NCI-H526 (cell line): Measurements from ENCODE around the gene OSBPL2.

Experiments
- DNase-seq, 2 experiments: peaks; one replicate each; lab custom pipeline; 2025; lab: John Stamatoyannopoulos, UW

Gene OSBPL2

DNA sequence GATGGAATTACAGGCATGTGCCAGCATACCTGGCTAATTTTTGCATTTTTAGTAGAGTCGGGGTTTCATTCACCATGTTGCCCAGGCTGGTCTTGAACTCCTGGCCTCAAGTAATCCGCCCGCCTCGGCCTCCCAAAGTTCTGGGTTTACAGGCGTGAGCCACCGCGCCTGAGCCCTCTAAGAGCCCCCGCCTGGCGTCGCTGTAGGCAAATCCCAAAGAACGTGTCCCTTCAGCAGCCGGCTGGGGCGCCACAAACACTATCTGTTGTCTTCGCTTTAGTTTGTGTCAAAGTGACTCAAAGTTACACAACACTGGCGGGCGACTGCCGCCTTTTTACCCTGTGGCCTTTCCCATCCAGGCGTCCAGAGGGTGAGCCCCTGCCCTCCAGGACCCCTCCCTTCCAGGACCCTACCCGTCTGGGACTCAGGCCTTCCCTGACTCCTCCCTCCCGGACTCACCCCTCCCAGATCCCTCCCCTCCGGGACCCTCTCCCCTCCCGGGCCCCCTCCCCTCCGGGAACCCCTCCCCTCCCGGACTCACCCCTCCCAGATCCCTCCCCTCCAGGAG, 63.5 kb downstream of the OSBPL2 start:
- peak; percentile 94 to 97 for DNase-seq

DNA sequence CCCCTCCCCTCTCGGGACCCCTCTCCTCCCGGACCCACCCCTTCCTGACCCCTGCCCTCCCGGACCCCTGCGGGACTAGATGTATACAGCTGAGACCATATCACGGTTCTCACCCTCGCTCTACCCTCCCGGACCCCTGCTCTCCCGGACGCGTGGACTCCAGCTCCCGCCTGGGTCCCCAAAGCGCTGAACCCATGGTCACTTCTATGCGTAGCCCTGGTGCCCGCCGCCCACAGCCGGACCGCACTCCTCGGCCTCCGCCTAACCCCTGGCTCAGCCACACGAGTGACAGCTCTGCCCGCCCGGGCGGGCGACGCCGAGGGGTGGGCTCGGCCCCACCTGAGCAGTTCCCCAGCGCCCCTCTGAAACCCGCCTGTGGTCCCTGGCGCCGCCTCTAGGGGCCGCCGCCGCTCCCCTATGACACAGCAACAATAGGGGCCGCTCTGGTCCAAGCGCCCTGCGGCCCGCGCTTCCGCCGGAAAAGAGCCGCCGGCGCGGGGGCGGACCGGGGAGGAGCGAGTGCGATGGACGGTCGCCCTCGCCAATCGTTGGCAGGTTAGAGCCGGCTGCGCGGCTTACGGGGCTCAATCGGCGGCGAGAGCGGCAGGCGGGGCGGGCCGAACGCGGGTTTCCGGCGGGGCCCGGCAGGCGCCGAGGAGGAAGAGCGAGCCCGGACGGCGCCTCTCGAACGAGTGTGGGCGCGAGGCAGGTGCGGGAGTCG, 64.2 kb downstream of the OSBPL2 start, which contains the start of gene ADRM1:
Gene ADRM1 (plus strand): TSS at position 657 of the 721 bp plus-strand sequence. CDS start 572 bp downstream, outside the sequence.
- peak; percentile 91 to 99 for DNase-seq

- DNase-seq, result no peak
Measured at GRCh38 chr20:62303062-62303339, 64.7 kb downstream of the OSBPL2 start.

GRCh38 chr20:62303340-62304226, 65.3 kb downstream of the OSBPL2 start:
- peak in 1 of 2 experiments; percentile 63 for DNase-seq

- no peak for DNase-seq
Measured at GRCh38 chr20:62304331-62305148, 66.2 kb downstream of the OSBPL2 start.

- DNase-seq, result peak in 1 of 2 experiments; percentile 43
Measured at GRCh38 chr20:62305149-62305764, 66.9 kb downstream of the OSBPL2 start.

DNA sequence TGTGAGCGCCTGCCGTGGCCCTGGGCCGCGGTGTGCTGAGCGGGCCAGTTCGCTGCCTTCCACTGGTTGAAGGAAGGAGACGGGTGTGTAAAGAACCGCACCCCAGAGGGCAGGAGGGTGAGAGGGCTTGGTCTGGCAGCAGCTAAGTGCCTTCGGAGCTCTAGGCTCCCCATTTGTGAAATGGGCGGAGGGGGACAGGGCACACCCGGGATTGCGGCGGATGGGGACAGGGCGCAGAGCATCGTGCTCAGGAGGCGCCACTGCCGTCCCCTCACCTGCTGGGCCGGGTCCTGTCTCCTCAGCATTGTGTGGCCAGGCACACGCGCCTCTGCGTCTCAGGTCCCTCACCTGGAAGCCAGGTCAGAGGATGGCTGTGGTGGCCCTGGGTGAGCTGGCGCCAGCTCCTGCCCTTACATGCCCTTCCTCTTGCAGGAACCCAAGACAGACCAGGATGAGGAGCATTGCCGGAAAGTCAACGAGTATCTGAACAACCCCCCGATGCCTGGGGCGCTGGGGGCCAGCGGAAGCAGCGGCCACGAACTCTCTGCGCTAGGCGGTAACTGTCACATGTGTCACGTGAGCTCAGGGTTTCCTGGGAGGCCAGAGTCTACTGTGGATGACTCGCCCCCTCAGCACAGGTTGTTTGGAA, 67.6 kb downstream of the OSBPL2 start:
- no peak for DNase-seq

DNA sequence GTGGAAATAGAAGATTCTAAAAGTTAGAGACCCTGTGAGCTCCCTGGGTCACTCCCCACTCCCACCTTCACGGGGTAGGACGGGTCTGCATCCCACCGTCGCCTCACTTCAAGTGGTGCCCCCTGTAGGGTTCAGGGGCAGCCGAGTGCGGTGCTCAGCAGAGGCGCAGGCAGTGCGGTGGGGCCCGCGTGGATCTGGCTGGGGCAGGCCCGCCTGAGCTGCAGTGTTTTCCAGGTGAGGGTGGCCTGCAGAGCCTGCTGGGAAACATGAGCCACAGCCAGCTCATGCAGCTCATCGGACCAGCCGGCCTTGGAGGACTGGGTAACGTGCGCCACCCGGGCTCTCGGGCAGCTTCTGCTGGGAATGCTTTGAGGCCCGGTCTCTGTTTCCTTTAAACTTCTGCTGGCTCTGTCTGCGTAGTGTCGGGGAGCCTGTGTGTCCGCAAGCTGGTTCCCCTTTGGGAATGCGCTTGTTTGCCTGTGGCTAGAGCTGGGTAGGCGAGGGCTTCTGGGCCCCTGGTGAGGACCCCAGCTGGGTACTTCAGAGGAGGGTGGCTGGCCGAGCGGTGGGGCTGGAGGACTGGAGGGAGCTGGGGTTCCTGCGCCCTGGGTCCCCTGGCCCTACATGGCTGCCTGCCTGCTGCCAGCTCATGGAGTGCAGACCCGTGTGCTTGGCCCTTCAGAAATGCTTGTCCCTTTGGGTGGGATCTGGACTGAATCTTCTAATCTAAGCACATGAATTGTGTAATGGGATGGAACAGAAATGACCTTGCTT, 68.3 kb downstream of the OSBPL2 start:
- DNase-seq, result no peak

- DNase-seq, result no peak
Measured at GRCh38 chr20:62307226-62308101, 69.1 kb downstream of the OSBPL2 start.

DNA sequence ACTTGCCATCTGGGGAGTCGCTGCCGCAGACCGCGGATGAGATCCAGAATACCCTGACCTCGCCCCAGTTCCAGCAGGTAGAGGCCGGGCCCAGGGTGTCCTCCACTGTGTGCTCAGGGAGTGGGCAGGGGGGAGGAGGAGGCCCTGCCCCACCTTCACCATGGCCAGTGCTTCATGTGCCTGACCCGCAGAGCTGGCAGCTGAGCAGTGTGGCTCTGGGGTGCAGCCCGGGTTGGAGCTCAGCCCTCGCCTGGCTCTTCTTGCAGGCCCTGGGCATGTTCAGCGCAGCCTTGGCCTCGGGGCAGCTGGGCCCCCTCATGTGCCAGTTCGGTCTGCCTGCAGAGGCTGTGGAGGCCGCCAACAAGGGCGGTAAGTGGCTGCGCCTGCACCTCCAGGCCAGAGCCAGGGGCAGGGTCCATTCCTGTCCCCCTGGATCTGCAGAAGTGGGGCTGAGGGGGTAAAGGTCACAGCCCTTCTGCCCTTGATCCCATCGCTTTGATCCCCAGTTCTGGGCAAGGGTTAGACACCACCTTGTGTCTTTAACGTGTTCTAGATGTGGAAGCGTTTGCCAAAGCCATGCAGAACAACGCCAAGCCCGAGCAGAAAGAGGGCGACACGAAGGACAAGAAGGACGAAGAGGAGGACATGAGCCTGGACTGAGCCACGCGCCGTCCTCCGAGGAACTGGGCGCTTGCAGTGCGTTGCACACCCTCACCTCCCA, 69.9 kb downstream of the OSBPL2 start:
- DNase-seq, result no peak

DNA sequence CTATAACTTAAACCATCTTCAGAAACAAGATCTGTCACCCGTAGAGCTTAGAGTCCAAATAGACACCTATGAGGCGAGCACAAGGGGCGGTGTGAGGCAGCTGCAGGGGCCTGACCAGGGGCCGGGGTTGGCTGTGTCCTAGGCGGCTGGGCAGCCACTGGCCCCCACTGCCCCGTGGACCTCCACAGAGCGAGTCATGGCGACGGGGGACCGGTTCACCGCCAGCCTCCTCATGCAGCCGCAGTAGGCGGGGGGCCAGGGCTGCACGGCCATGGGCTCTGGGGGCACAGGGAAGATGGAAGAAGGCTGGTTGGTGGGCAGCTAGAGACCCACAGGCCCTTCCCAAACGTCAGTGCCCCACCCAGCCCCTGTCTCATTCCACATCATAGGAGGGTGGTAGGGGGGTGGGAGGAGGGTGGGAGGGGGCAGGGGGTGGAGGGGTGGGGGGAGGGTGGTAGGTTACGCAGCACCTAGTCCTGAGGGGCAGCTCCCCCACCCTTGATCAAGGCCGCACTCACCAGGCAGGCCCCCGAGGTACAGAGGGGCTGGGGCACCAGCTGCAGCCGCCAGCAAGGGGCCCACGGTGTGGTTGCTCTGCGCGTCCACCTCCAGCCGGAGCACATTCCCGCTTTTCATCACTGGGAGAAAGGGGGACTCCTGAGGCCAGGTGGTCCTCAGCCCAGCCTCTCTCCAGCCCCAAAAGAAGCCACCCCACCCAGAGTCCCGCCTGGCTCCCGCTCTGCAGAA, 71.0 kb downstream of the OSBPL2 start:
- DNase-seq, result no peak

DNA sequence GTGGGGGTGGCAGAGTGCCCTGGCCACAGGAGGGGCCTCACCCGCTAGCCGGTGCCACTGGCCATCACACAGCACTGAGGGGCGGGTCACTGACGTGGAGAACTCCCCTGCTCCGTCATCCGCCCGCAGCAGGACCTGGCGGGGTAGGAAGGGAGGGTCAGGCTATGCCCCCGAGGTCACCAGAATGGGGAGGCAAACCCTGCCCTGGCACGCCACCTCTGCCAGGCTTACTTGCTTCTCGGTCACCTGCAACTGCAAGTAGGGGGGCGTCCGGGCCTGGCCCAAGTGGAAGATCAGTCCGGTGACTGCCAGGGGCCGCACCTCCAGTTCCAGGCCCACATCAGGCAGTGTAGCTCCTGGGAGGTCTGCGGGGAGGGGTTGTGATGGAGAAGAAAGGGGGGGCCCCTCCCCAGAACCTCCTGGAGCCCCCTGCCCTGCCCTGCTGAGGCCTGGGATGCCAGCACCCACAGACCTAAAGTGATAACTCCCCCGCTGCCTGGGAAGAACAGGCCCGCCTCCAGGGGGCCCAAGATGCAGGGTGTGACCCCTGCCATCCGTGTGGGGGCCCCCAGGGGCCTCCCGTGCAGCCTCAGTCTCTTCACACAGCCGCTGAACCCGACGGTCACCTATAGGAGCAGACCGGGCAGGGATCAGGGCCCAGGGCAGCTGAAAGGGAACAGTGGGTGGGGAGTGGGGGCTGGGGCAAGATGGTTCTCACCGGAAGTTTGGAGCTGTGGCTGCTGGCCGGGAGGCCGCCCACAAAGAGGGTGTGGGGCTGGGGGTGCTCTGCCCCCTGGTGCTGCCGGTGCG, 71.8 kb downstream of the OSBPL2 start:
- DNase-seq, result no peak

DNA sequence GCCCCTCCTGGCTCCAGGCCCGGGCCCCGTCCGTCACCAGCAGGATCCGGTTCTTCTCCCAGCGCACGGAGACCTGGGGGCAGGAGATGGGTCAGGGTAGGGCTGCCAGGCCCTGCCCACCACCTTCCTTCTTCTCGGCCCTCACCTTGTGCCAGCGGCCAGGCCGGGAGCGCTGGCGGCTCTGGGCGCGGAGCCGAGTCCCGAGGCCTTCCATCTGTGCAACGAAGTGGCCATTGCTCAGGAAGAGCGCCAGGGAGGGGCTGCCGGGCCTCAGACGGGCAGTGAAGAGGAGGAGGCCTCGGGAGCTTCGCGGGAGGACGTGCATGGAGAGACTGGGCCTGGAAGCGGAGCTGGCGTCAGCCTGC, 72.4 kb downstream of the OSBPL2 start:
- no peak for DNase-seq

GRCh38 chr20:62311150-62311549, 72.8 kb downstream of the OSBPL2 start:
- DNase-seq, result no peak

GRCh38 chr20:62311832-62312661, 73.7 kb downstream of the OSBPL2 start:
- DNase-seq, result no peak

GRCh38 chr20:62312662-62312977, 74.3 kb downstream of the OSBPL2 start:
- no peak for DNase-seq
